ENCODE data around the gene AGAP2. TPM values are rescaled to one million over a fixed set of nuclear protein-coding genes. Genes with fewer than 3 reads are reported as not detected.

The AGAP2 gene
- total and polyA plus RNA-seq, 9 of the 15 experiments (the other 6 are each of a cell fraction or from before 2014, with no cell fraction given) = 0.04 to 0.77 (median 0.28) TPM; not detected in 1

DNA sequence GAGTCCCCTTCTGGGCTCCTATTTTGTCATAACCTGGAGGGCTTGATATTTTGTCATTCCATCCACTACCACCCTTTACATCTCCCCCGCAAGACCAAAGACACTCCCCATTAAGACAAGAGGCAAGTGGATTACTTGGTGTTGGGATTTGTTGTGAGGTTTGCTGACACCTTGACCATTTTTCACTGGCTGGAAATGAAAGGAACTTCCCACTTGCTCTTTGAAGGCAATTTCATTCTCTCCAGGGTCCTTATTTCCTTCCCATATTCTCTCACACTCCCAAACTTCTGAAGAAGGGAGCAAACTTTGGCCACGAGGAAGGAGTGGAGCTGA, 14.9 kb downstream of the AGAP2 start (continued):
- TF ChIP-seq CHCHD3 (CRISPR knock-in tag; IDR thresholded peaks at IDR 0.05) = no peak
- no peak for TF ChIP-seq TAF7 (tag; IDR thresholded peaks at IDR 0.05)
- TF ChIP-seq, protein P1, sequence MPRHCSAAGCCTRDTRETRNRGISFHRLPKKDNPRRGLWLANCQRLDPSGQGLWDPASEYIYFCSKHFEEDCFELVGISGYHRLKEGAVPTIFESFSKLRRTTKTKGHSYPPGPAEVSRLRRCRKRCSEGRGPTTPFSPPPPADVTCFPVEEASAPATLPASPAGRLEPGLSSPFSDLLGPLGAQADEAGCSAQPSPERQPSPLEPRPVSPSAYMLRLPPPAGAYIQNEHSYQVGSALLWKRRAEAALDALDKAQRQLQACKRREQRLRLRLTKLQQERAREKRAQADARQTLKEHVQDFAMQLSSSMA (CRISPR knock-in tag; IDR thresholded peaks at IDR 0.05) = no peak
- no peak for TF ChIP-seq ZNF311 (CRISPR knock-in tag; IDR thresholded peaks at IDR 0.05)
- TF ChIP-seq ZEB2 (IDR thresholded peaks at IDR 0.05) = no peak
- no peak for TF ChIP-seq TOE1 (IDR thresholded peaks at IDR 0.05; ENCODE audit: borderline replicate concordance)
- TF ChIP-seq TOE1 (CRISPR knock-in tag; IDR thresholded peaks at IDR 0.05; ENCODE audit: borderline replicate concordance, low read depth) = no peak
- TF ChIP-seq ELF1 (tag; IDR thresholded peaks at IDR 0.05) = no peak
- no peak for TF ChIP-seq RAD51 (IDR thresholded peaks at IDR 0.05; ENCODE audit: borderline replicate concordance, low read depth)
- no peak for TF ChIP-seq SIRT6 (IDR thresholded peaks at IDR 0.05; ENCODE audit: low read depth, low read length)
- TF ChIP-seq FOXK1 (CRISPR knock-in tag; IDR thresholded peaks at IDR 0.05; ENCODE audit: borderline replicate concordance) = no peak
